NCI-H2227 treated with DMSO at 0.1 percent for 48 hours (cell line): ENCODE results near the gene SLC35F1.
"Not testable (repeated sequence)": the region's sequence is repeated elsewhere in the genome, so short reads cannot be mapped to it uniquely, and the experiment has no call there.

Experiments
- DNase-seq: peaks from one replicate; lab custom pipeline; 2025; lab: John Stamatoyannopoulos, UW

The SLC35F1 gene

GRCh38 chr6:117992856-117993255 is 85.8 kb downstream of the SLC35F1 start:
- no peak for DNase-seq

- DNase-seq: no peak
These were observed 105.9 kb downstream of the SLC35F1 start for GRCh38 chr6:118012944-118013343.

DNA sequence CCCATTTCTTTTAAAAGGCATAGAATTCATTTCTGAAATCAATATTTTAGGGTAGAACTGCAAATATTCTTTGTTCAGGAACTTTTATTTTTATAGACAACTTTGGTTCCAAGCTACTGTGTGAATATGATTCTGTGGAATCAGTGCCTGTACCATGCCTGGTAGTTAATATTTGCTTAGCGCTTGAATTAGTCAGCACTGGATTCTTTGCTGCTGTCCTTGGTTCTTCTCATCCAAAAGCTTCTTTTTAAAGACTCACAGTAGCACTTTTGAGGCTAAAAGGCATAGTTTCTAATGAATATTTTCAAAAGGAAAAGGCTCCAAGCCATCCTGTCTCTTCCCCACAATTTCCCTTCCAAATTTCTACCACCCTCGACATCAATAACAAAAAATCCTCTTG is 109.5 kb downstream of the SLC35F1 start:
- DNase-seq: no peak

- peak; percentile 16 for DNase-seq
These were observed 110.3 kb downstream of the SLC35F1 start for GRCh38 chr6:118017301-118017848.

DNA sequence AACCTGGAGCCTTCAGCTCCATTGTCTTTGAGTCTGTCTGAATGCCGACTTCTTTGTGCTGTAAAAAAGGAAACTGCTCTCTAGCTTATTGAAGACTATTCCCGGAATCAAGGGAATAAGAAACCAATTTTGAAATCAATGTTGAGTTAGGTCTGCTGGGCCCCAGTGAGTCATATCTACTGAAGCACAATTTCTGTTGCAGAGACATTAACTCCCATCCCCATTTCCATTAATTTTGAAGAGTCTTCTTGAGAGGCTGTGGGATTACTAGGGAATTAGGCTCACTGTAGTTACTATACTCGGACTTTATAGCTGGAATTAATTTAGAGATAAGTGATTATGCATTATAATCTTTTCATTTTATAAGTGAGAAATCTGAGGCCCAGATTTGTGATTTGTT is 116.7 kb downstream of the SLC35F1 start:
- DNase-seq: no peak

DNA sequence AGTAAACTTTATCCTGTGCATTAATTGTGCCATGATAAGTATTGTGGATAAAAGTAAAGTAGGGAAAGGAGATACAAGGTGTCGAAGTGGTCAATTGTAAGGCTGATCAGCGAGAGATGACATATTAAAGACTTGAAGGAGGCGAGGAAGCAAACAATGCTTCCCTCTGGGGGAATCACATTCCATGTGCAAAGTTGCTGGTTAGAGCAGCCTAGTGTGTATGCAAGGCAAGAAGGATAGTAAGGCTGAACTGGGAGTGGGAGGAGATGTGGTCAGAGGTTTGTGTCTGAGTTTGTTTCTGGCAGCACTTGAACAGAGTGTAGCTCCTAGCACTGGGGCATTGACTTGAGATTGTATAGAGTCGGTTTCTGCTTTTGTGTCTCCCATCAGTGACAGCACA is 122.9 kb downstream of the SLC35F1 start:
- no peak for DNase-seq

- not testable (repeated sequence) for DNase-seq
These were observed 130.4 kb downstream of the SLC35F1 start for GRCh38 chr6:118037479-118037878.

- no peak for DNase-seq
These were observed 135.8 kb downstream of the SLC35F1 start for GRCh38 chr6:118042855-118043254.

GRCh38 chr6:118044275-118044674 is 137.2 kb downstream of the SLC35F1 start:
- DNase-seq: no peak

GRCh38 chr6:118054082-118054481 is 147.0 kb downstream of the SLC35F1 start:
- DNase-seq: no peak

- DNase-seq: no peak
These were observed 154.6 kb downstream of the SLC35F1 start for GRCh38 chr6:118061666-118062065.

DNA sequence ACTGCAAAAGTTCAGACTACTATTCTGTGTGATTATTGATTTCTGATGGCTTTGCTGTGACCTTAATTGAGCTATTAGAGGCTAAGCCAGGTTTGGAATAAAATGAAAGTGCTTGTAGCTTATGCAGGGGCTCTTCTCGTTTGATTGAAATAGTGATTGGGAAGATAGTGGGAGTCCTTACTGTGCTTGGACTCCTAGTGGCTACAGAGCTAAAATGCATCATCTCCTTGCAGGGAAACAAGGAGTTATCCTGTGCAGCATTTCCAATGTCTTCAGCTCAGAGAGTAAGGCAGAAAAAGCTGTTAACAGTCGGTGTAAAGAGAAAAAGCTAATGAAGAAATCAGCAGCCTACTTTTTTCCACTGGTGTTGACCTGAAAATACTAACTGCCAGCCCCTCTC is 173.5 kb downstream of the SLC35F1 start:
- DNase-seq: no peak

- DNase-seq: no peak
These were observed 176.6 kb downstream of the SLC35F1 start for GRCh38 chr6:118083711-118084110.

DNA sequence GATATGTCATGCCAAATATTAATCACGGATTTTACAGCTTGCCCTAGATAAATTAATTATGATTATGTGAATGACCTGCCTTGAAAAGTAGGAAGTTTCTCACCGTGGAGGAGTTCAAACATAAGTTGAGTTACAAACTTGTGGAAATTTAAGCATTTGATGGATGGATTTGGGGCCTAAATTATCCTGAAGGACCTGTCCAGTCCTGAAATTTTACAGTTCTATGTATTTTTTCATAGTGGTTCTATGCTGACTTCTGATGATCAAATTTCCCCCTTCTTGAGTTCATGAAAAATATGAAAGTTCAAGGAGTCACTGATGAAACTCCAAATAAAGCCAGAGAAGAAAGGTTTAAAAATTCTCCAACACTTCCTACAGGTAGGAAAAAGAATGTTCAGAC is 178.6 kb downstream of the SLC35F1 start:
- no peak for DNase-seq

GRCh38 chr6:118086159-118086558 is 179.1 kb downstream of the SLC35F1 start:
- DNase-seq: no peak

- DNase-seq: no peak
These were observed 185.0 kb downstream of the SLC35F1 start for GRCh38 chr6:118092086-118092485.

DNA sequence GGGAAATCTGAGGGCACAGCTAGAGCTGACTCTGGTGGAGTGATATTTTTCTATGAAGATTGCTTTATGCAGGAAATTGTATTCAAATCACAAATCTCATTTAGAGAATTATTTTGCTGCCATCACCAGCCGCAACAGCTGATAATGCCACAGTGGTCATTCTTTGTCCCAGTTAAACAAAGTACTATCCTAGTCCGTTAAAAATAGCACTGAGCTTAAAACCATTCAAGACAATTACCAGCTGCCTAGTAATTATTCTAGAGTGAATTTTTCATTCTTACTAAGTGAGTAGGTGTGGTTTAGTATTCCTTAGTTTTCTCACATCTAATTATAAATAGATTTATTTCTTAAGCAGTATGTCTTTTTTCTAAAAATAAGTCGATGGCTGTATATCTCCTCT is 190.5 kb downstream of the SLC35F1 start:
- no peak for DNase-seq

- DNase-seq: no peak
These were observed 193.7 kb downstream of the SLC35F1 start for GRCh38 chr6:118100717-118101116.

DNA sequence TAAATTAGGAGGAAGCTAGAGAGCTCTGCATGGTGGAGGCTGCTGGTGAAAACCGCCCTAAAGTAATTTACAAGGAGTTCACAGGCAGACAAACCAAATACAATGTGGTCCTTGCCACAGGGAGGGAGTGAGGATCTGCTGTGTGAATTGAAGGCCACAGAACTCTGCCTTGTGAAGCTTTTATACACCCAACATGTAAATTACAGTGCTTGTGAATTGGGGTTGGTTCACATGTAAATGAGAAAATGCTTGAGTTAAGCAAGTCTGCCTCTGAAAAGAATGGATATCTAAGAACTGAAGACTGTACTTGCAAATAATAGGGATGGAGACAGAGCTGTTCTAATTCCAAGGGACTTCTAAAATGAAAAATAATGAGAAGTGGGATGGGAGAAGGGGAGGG is 194.2 kb downstream of the SLC35F1 start:
- no peak for DNase-seq

- DNase-seq: no peak
These were observed 194.8 kb downstream of the SLC35F1 start for GRCh38 chr6:118101831-118102345.

DNA sequence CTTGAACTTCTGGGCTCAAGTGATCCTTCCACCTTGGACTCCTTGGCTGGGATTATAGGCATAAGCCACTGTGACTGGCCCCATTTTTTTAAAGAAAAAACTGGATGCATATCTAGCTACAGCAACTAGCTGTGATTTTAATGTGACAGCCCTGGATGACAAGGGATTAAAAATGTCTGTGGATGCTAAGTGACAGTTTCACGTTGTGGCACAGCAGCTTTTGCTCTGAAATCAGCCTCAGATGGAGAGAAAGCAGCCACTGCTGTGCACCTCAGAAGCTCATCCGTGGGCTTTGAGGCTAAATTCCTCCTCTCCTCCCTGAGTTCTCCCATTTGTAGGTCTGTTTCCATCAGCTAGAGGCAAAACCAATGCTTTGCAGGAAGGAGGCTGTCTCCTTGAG is 195.3 kb downstream of the SLC35F1 start:
- DNase-seq: no peak

- no peak for DNase-seq
These were observed 196.5 kb downstream of the SLC35F1 start for GRCh38 chr6:118103381-118104146.

GRCh38 chr6:118122161-118122725 is 215.2 kb downstream of the SLC35F1 start:
- no peak for DNase-seq
